Activated T-helper 2 cell treated with anti-CD3 and anti-CD28 coated beads, Interferon-gamma antibody, Interleukin-2, Interleukin-4, amounts not matched to agents 10 μg/mL and 5 μg/mL and 100 μg/mL, durations not matched to agents 14 hours and 24 hours and 36 hours (primary cell): ENCODE measurements around the gene STK17B. TPM values are rescaled to one million over a fixed set of nuclear protein-coding genes. Genes with fewer than 3 reads are reported as not detected.

Source experiments
- DNase-seq: peaks from one replicate; pipeline ENCODE4 v3.0.0; 2021; ENCODE audit warnings: low spot score
- H3K27ac Mint-ChIP-seq: one replicate; pipeline ENCODE4 v1.8.0; 2021; ENCODE audit warnings: mixed read lengths
- H3K27me3 Mint-ChIP-seq: one replicate; pipeline ENCODE4 v1.8.0; 2021; ENCODE audit warnings: low read depth, mixed read lengths
- H3K36me3 Mint-ChIP-seq: one replicate; pipeline ENCODE4 v1.8.0; 2021; ENCODE audit warnings: low read depth, mixed read lengths
- H3K4me1 Mint-ChIP-seq: one replicate; pipeline ENCODE4 v1.8.0; 2021; ENCODE audit warnings: low read depth, mixed read lengths
- H3K4me3 Mint-ChIP-seq: one replicate; pipeline ENCODE4 v1.8.0; 2021; ENCODE audit warnings: low read depth, mild to moderate bottlenecking, moderate library complexity, mixed read lengths
- H3K9me3 Mint-ChIP-seq: one replicate; pipeline ENCODE4 v1.8.0; 2021; ENCODE audit warnings: mixed read lengths
- intact Hi-C: fragments of 100-400 bp; cut with micrococcal nuclease; formaldehyde crosslinking; loops from one replicate; pipeline ENCODE4 v1.15.1; 2023
- total RNA-seq: library from RNA; stranded (reverse); gene quantifications from 2 replicates; pipeline ENCODE4 v1.2.3, GENCODE V29; 2022

Gene STK17B
- total RNA-seq, 1 donor from 2014 or later = 178 TPM

DNA sequence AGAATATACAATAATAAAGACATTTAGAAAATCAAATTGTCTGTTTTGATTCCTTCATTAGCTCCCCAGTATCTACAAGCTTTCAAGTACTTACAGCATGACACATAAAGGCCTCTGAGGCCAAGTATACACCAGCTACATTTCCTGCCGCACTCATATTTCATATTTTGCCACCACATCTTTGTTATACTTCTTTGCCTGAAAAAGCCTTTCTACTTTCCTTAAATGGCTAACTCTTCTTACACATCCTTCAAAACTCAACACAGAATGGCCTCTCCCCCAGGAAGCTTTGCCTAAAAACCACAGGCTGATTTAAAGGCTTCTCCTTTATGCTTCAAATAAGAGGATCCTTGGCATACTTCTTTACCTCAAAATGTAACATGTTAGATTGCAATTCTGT, 4.5 kb downstream of the STK17B start:
- Mint-ChIP-seq H3K36me3 (peaks cover 75% of the 10 kb centered on the region), H3K4me3 (peak overlapping the region; percentile 96), H3K27ac (peak overlapping the region; percentile 87), H3K4me1 (peaks cover 41% of the 10 kb centered on the region), H3K27me3 (no peaks in the 10 kb centered on the region), H3K9me3 (no peaks in the 10 kb centered on the region)
- intact Hi-C loops = loop anchor here (5.0 to 10.0 kb wide), 3 partner anchors 510 to 1138 kb away; partner anchors contain the start of genes PGAP1 and SLC39A10
- DNase-seq = no peak

DNA sequence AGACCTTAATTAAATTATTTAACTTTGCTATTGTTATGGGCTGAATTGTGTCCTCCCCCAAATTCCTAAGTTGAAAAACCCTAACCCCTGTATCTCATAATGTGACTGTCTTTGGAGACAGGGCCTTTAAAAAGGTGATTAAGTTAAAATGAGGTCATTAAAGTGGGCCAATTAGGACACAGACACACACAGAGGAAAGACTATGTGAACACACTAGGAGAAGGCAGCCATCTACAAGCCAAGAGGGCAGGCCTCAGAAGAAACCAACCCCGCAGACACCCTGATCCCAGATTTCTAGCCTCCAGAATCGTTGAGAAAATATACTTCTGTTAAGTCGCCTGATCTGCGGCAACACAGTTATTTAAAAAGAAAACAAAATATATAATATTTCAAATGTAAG, 6.4 kb downstream of the STK17B start:
- peak overlapping the region; percentile 83 for H3K4me3 Mint-ChIP-seq

DNA sequence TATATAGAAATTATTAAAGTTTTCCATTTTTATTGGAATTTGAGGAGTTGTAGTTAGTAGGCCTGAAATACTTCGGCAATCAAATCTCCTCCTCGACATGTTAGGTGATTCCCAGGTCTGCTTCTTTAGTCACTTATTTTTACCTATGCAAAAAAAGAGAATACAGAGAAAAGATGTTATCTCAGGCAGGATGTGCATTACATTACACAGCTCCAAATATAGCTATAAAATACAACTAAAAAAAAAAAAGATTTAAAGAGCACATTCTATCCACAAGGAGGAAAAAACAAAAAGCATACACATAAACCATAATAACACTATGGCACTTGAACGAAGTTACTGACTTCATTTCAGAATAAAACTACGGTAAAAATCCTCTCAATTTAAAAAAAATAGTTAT, 8.1 kb downstream of the STK17B start:
- Mint-ChIP-seq H3K27ac (peak overlapping the region; percentile 84), H3K4me3 (peak overlapping the region; percentile 79), H3K36me3 (peaks cover 84% of the 10 kb centered on the region), H3K27me3 (no peaks in the 10 kb centered on the region), H3K9me3 (no peaks in the 10 kb centered on the region), H3K4me1 (peaks cover 56% of the 10 kb centered on the region)
- intact Hi-C loops = loop anchor here (2.0 to 10.0 kb wide), 4 partner anchors 14 to 1142 kb away; partner anchors contain the start of gene PGAP1
- no peak for DNase-seq

More for the DNA sequence above, 6.4 kb downstream of the STK17B start:
- Mint-ChIP-seq H3K4me1 (peaks cover 48% of the 10 kb centered on the region), H3K27me3 (no peaks in the 10 kb centered on the region), H3K27ac (peak overlapping the region; percentile 89), H3K9me3 (no peaks in the 10 kb centered on the region), H3K36me3 (peaks cover 86% of the 10 kb centered on the region)
- intact Hi-C loops = loop anchor here (1.0 to 10.0 kb wide), 4 partner anchors 8 to 1140 kb away; partner anchors contain the start of genes PGAP1 and SLC39A10
- DNase-seq = no peak

DNA sequence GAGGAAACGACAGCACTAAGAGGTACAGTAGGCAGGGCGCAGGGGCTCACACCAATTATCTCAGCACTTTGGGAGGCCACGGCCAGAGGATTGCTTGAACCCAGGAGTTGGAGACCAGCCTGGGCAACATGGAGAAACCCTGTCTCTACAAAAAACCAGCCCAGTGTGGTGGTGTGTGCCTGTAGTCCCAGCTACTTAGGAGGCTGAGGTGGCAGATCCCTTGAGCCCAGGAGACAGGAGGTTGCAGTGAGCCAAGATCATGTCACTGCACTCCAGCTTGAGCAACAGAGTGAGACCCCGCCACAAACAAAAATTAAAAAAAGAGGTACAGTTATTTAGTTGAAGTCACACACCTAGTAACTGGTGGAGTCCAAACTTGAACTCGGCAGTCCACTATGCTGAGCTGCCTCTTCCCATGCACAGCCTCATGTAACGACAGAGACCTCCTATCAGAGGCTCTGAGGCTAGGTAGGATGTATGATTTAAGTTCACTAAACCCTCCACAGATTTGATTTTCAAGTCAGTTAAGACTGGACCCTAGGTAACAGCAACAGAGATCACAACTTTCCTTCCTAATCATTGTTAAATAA, 8.7 kb downstream of the STK17B start:
- Mint-ChIP-seq H3K4me3 (peak overlapping the region; percentile 79), H3K36me3 (peaks cover 83% of the 10 kb centered on the region), H3K4me1 (peaks cover 57% of the 10 kb centered on the region), H3K27me3 (no peaks in the 10 kb centered on the region), H3K9me3 (no peaks in the 10 kb centered on the region), H3K27ac (peak overlapping the region; percentile 84)
- no peak for DNase-seq
- intact Hi-C loops = loop anchor here (2.0 to 10.0 kb wide), 4 partner anchors 14 to 1142 kb away; partner anchors contain the start of gene PGAP1

DNA sequence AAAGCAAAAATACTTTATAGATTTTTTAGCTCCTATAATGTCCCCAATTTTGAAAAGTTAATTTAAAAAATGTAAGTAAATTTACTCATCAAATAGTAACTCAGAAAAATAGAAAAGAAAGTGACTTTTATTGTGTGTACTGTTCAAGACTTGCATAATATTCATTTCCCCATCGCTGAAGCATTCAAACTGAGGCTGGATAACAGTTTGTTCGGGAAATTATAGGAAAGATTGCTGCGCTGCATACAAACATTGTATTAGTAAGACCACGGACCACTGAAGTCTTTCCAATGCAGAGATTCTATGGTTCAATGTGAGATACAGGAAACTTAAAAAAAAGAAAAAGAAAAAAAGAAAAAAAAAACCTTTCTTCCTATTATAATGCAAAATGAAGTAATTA, 10.4 kb downstream of the STK17B start:
- peaks cover 86% of the 10 kb centered on the region for H3K36me3 Mint-ChIP-seq
- H3K9me3 Mint-ChIP-seq = no peaks in the 10 kb centered on the region
- H3K4me3 Mint-ChIP-seq = peak overlapping the region; percentile 64
- H3K27ac Mint-ChIP-seq = peak overlapping the region; percentile 84
- no peak for DNase-seq
- intact Hi-C loops = loop anchor here (1.0 to 10.0 kb wide), 9 partner anchors 9 to 1144 kb away; partner anchors contain the start of gene PGAP1
- H3K4me1 Mint-ChIP-seq = peaks cover 62% of the 10 kb centered on the region
- no peaks in the 10 kb centered on the region for H3K27me3 Mint-ChIP-seq

DNA sequence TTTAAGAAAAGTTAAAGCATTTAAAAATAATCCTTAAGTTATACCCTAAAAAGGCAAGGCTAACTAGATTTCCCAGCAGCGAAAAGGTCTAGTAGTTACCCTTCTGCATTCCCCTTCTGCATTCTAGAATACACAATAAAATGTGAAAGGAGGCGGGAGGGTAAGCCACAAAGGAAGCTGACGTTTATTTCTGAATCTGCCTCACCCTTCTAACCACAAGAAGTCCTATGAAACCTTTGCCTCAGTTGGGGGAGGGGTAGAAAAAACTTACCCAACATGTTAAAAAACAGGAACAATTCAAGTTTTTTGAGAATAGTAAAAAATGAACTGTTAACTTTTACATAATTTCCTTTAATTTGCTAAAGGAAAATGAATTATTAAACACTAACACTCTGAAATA, 11.3 kb downstream of the STK17B start:
- peak overlapping the region; percentile 87 for H3K27ac Mint-ChIP-seq
- peaks cover 60% of the 10 kb centered on the region for H3K4me1 Mint-ChIP-seq
- DNase-seq = peak; percentile 69
- intact Hi-C loops = loop anchor here (1.0 to 10.0 kb wide), 9 partner anchors 10 to 1145 kb away; partner anchors contain the start of gene PGAP1
- H3K9me3 Mint-ChIP-seq = no peaks in the 10 kb centered on the region
- H3K4me3 Mint-ChIP-seq = peak overlapping the region; percentile 55
- peaks cover 87% of the 10 kb centered on the region for H3K36me3 Mint-ChIP-seq
- H3K27me3 Mint-ChIP-seq = no peaks in the 10 kb centered on the region

DNA sequence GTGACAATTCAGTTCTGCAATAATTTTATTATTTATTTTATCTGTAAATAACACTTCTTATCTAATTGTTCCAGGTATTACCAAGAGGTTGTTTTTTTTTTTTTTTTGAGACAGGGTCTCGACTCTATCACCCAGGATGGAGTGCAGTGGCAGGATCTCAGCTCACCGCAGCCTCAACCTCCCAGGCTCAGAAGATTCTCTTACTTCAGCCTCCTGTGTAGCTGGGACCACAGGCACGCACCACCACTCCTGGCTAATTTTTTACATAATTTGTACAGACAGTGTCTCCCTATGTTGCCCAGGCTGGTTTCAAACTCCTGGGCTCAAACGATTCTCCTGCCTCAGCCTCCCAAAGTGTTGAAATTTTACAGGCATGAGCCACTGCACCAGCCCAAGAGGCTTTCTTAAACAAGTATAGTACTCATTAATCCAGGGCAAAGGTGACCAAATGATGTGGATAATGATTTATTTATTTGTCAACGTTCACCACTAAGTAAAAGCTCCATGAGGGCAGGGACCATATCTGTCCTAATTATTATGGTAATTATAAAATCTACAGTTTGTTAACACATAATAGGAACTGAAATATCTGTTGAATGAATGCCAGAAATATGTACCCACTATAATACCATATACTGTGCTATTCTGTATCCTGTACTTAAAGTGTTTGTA, 12.0 kb downstream of the STK17B start:
- Mint-ChIP-seq H3K4me1 (peaks cover 59% of the 10 kb centered on the region), H3K4me3 (peak overlapping the region; percentile 77), H3K27ac (peak overlapping the region; percentile 87), H3K27me3 (no peaks in the 10 kb centered on the region), H3K9me3 (no peaks in the 10 kb centered on the region), H3K36me3 (peaks cover 87% of the 10 kb centered on the region)
- intact Hi-C loops = no loop called here
- DNase-seq = no peak

DNA sequence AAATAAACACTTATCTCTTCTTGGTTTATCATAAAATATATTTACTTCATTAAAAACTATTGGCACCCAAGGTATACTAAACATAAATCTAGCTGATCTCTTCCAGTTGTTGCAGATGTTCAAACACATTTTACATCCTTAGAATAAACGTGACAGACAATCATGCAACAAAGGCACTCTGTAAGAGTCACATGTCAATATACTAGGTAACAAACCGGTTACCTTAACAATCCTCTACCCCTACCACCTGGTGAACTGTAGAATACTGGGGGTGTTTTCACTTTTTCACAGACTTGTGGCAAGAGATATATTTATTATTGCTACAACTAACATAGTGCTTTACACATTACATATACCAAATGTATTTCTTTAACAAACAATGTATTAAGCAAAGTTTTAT, 15.8 kb downstream of the STK17B start:
- intact Hi-C loops = no loop called here
- Mint-ChIP-seq H3K27me3 (no peaks in the 10 kb centered on the region), H3K4me3 (no peak overlapping the region), H3K4me1 (peaks cover 72% of the 10 kb centered on the region), H3K36me3 (peaks cover 94% of the 10 kb centered on the region), H3K27ac (peak overlapping the region; percentile 42), H3K9me3 (no peaks in the 10 kb centered on the region)
- DNase-seq = no peak

DNA sequence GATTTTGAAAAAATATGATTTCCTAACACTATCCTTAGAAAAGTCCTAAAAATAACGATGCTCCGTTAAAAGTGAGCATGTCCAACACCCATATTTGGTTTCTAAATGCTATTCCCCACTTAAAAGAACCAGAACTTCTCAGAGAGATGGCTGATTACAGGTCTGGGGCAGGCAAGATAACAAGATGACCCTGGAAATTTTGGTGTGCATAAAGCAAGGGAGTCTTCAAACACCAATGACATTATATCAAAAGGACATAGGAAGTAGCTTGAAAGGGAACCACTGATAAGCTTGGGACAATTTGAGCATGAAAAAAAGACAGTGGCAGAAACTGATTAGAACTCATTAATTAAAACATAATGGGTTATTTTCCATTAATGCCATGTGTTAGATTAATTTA, 17.9 kb downstream of the STK17B start:
- peaks cover 80% of the 10 kb centered on the region for H3K4me1 Mint-ChIP-seq
- intact Hi-C loops = no loop called here
- H3K4me3 Mint-ChIP-seq = peak overlapping the region; percentile 3
- H3K27ac Mint-ChIP-seq = peak overlapping the region; percentile 36
- no peak for DNase-seq
- H3K27me3 Mint-ChIP-seq = no peaks in the 10 kb centered on the region
- H3K9me3 Mint-ChIP-seq = no peaks in the 10 kb centered on the region
- H3K36me3 Mint-ChIP-seq = peaks cover 96% of the 10 kb centered on the region

DNA sequence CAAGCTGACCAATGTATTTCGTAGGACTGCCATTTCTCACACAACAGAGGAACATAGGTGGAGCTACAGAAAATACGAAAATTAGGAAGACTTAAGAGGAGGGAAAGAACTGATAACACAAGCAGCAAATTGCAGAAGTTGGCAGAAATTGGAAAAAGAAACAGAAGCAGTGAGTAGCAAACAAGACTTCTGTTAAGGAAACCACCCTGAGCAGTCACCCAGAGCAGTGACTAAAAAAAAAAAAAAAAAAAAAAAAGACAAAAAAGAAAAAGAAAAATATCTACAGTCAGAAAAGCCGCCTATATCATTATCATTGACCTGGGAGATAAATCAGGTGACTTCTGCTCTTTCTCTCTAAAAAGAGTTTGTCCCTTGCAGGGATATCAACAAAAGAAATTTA, 21.4 kb downstream of the STK17B start:
- no peak for DNase-seq
- Mint-ChIP-seq H3K27ac (peak overlapping the region; percentile 70), H3K36me3 (peaks cover 95% of the 10 kb centered on the region), H3K4me1 (peaks cover 76% of the 10 kb centered on the region), H3K27me3 (no peaks in the 10 kb centered on the region), H3K9me3 (no peaks in the 10 kb centered on the region), H3K4me3 (peak overlapping the region; percentile 24)
- intact Hi-C loops = loop anchor here (1.0 to 2.0 kb wide), 2 partner anchors 8 to 13 kb away; no protein-coding TSS in a partner anchor

DNA sequence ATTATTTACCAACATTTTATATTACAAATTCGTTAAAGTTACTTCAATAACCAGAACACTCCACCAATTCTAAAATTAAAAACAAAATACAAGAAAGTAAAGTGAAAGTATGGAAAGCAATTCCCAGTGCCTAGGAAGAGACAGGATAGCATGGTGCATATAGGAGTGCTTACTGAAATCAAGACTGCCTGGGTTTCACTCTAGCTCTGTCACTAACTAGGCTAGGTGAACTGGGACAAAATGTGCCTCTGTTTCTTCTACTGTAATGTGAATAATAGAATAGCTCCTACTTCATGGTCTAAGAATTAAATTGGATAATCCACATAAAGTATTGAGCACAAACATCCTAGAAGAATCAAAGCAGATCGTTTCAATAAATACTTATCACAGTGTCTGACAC, 22.6 kb downstream of the STK17B start:
- Mint-ChIP-seq H3K27ac (peak overlapping the region; percentile 67), H3K36me3 (peaks cover 94% of the 10 kb centered on the region), H3K4me3 (peak overlapping the region; percentile 7), H3K9me3 (no peaks in the 10 kb centered on the region), H3K27me3 (no peaks in the 10 kb centered on the region), H3K4me1 (peaks cover 72% of the 10 kb centered on the region)
- intact Hi-C loops = loop anchor here (2.0 kb wide), 1 partner anchor 14 kb away; no protein-coding TSS in a partner anchor
- no peak for DNase-seq

DNA sequence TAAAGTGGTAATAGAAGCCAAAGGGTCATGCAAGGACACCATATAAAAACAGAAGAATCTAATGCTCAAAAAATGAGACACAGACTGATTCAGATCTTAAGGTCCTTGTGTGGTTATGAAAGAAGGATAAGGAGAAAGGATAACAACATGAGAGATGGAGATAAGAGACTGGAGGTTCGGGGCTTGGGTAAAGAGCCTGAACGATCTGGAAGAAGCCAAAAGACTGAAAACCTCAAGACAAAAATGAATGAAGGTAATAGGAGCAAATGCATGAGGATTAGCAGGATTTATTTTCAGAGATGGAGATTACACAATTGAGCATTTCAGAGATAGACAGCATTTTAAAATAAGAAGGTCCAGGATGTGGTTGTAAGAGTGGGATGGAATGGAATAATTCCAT, 26.1 kb downstream of the STK17B start:
- H3K36me3 Mint-ChIP-seq = peaks cover 94% of the 10 kb centered on the region
- DNase-seq = no peak
- H3K27me3 Mint-ChIP-seq = no peaks in the 10 kb centered on the region
- intact Hi-C loops = no loop called here
- H3K9me3 Mint-ChIP-seq = no peaks in the 10 kb centered on the region
- no peak overlapping the region for H3K4me3 Mint-ChIP-seq
- peaks cover 61% of the 10 kb centered on the region for H3K4me1 Mint-ChIP-seq
- H3K27ac Mint-ChIP-seq = peak overlapping the region; percentile 26
